ENCODE measurements around the gene NHERF1. TPM values are rescaled to one million over a fixed set of nuclear protein-coding genes. Genes with fewer than 3 reads are reported as not detected.

The NHERF1 gene
- polyA plus RNA-seq, 1 donor, result 5.3 TPM

DNA sequence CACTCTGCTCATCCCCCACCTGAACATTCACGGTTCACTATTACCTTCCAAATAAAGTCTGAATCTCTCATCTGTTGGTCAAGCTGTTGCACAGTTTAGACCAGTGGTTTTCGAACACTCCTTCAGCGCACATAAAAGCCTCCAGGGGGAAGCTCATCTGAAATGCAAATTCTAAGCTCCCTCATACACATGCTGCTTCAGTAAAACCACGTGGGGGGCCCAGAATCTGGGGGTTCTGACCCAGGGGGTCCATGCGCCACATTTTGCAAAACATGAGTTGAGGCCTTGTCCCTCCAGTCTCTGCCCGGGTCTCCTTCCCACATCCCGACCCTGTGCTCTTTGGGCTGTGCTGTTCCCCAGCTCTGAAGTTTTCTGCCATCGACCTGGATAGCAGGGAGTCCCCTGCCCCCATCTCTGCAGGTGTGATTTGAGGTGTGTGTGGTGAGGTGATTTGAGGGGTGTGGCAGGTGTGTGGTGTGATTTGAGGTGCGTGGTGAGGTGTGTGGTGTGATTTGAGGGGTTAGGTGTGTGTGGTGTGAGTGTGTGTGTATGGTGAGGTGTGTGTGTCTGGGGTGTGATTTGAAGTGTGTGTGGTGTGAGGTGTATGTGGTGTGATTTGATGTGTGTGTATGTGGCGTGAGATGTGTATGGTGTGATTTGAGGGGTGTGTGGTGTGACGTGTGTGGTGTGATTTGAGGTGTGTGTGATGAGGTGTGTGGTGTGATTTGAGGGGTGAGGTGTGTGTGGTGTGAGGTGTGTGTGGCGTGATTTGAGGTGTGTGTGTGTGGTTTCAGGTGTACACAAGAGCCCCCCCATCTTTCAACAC lies 16.2 kb upstream of the NHERF1 start:
- no peak for DNase-seq (ENCODE audit: low read depth)

DNA sequence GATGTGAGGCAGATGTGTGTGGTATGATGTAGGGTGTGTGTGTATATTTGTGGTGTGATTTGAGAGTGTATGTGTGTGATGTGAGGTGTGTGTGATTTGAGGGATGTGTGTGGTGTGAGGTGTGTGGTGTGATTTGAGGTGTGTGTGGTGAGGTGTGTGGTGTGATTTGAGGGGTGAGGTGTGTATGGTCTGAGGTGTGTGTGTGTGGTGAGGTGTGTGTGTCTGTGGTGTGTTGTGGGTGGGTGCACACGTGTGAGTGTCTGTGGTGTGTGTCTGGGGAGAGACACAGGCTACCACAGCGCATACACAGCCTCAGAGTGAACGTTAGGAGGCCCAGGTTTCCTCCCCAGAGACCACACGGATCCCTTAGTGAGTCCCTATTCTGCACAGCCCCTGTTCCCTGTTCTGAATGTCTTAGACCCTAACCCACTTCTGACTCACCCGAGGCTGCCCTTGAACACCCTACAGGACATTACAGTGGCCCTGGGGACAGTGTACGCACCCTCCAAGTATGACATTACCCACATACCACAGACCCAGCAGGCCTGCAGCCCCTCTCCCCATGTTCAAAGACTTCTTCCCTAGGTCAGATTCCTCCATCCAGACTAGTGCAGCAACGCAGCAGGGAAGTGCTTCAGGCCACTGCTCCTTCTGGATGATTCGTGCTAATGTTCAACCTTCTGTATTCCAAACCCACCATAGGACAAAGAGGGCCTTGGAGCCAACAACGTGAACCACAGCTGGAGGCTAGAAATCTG lies 14.9 kb upstream of the NHERF1 start:
- no peak for DNase-seq (ENCODE audit: low read depth)

- no peak for DNase-seq (ENCODE audit: low read depth)
Measured at GRCh38 chr17:74734256-74734655, 14.2 kb upstream of the NHERF1 start.

- no peak for DNase-seq (ENCODE audit: low read depth)
Measured at GRCh38 chr17:74736513-74737298, 11.7 kb upstream of the NHERF1 start, which contains the start of gene RAB37. RAB37 (plus strand) TSS chr17:74737256; CDS start chr17:74737273, 17 bp downstream.

- DNase-seq (ENCODE audit: low read depth), result no peak
Measured at GRCh38 chr17:74737299-74738050, 11.0 kb upstream of the NHERF1 start.

GRCh38 chr17:74738051-74738996 lies 10.1 kb upstream of the NHERF1 start:
- DNase-seq (ENCODE audit: low read depth), result no peak

GRCh38 chr17:74739227-74739831 lies 9.1 kb upstream of the NHERF1 start:
- no peak for DNase-seq (ENCODE audit: low read depth)

DNA sequence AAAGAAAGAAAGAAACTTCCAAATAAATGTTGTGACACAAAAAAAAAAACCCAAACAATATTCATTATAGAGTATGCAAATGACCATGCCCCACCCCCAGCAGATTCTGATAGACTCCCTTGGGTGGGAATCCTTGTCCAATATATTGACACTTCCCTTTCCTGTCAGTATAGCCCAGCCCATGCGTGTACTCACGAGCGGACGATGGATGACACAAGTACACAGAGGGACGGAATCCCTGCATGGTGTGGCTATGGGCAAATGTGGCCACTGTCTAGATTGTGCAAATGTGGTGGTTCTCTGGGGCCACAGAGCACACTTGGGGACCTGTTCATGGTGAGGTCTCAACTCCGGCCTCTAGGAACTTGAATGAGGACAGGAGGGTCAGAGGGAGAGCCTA lies 8.3 kb upstream of the NHERF1 start:
- DNase-seq (ENCODE audit: low read depth), result no peak

GRCh38 chr17:74740641-74741387 lies 7.6 kb upstream of the NHERF1 start:
- no peak for DNase-seq (ENCODE audit: low read depth)

- no peak for DNase-seq (ENCODE audit: low read depth)
Measured at GRCh38 chr17:74742153-74742515, 6.3 kb upstream of the NHERF1 start.

- no peak for DNase-seq (ENCODE audit: low read depth)
Measured at GRCh38 chr17:74742978-74743545, 5.4 kb upstream of the NHERF1 start.

GRCh38 chr17:74743755-74744154 lies 4.7 kb upstream of the NHERF1 start:
- DNase-seq (ENCODE audit: low read depth), result no peak

DNA sequence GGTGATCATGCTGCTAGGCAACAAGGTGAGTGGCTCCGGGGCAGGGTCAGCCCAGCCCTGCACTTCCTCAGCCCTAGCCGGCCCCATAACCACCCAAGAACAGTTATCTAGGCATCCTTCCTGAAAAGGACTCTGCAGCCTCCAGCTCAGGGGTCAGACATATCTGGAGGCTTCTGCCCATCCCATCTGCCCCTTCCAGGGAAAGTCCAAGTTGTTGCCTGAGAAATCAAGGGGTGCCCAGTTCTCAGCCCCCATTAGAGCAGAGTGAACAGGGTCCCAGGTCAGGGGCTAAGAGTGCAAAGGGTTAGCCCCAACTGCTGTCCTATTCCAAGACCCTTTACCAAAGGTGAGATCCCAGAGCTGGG lies 4.1 kb upstream of the NHERF1 start:
- DNase-seq (ENCODE audit: low read depth), result no peak

GRCh38 chr17:74744714-74745547 lies 3.5 kb upstream of the NHERF1 start:
- DNase-seq (ENCODE audit: low read depth), result no peak

DNA sequence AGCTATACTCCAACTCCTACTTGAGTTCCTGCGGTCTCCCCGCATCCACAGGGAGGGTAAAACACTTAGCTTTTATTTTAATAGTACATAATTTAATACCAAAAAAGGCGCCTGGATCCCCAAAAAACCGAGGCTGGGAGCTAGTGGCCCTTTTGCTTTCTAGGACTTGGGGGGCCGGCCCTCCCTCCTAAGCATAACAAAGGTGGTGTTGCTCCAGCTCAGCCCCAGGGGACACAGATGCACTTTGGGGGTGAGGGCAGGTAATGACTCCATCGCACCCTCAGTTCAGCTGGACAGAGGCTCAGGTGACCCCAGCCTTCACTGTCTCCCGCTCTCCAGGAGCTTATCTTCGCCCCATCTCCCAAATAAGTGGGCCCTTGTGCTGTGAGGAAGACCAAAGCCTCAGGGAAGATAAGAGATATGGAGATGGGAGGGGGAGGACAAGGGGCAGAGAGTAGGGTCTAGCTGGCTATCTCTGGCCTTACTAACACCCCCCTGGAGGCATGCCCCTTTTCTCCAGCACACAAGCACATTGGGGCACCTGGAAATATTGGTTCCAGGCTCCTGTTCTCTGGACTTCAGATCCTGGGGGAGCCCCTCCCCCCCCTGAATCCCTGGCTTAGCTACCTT lies 2.8 kb upstream of the NHERF1 start:
- DNase-seq (ENCODE audit: low read depth), result no peak

GRCh38 chr17:74746376-74746775 lies 2.1 kb upstream of the NHERF1 start:
- DNase-seq (ENCODE audit: low read depth), result no peak

- DNase-seq (ENCODE audit: low read depth), result no peak
Measured at GRCh38 chr17:74746922-74747321, 1.5 kb upstream of the NHERF1 start.

GRCh38 chr17:74748279-74748528 lies 224 bp upstream of the NHERF1 start:
- peak; percentile 68 for DNase-seq (ENCODE audit: low read depth)
